ENCODE data around the gene SLC22A5. TPM values are rescaled to one million over a fixed set of nuclear protein-coding genes. Genes with fewer than 3 reads are reported as not detected.
A peak's percentile ranks its signal among the peaks of the same experiment; 100 is the strongest.

SLC22A5 gene
- total and polyA plus RNA-seq, 7 experiments from 2014 or later = 1.8 to 10.8 (median 6.9) TPM

DNA sequence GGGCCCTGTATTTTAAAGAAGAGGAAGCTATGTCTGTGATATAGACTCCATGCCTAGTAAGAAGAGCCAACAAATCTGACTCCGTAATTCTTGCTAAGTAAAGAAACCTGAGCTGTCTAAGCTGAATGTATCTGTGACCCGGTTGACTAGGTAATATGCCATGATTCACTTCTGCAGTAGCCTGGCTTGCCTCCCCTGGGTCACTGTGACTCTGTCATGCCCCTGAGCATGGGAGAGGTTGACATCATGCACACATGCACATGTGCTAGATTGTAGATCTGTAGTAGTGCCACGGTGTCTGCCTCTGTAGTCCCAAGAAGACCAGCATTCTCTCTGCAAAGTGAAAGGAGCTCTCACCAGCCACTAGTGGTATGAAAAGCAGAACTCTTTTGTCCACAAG, 9.1 kb downstream of the SLC22A5 start:
- POLR2A ChIA-PET = interaction anchor here (0.6 to 1.2 kb wide), 3 partner anchors 19 to 113 kb away, joined by 3 to 4 read pairs (median 3); no protein-coding TSS in a partner anchor

DNA sequence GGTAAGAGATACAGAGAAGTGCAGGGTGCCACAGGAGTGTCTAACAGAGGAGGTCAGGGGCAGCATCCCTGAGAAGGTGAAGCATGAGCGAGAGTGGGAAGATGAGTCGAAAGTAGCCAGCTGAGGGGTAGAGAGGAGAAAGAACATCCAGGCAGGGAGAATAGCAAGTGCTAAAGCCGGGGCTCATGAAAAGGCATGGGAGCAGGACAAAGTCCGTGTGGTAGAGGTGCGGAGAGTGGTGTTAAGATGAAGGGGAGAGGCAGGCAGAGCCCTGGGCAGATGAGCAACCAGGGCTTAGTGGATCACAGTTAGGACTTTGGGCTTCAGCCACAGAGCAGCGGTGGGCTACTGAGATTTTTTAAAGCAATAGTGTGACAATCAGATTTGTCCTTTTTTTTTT, 10.5 kb downstream of the SLC22A5 start:
- no peaks in the 10 kb centered on the region for H3K27me3 ChIP-seq (ENCODE audit: control insufficient read depth in 2 of 2, insufficient read depth in 2 of 2, low read length in 2 of 2)
- H3K36me3 Mint-ChIP-seq = peaks cover 0 to 9% (median 0%) of the 10 kb centered on the region in 5 donors
- no peak overlapping the region for H3K4me3 Mint-ChIP-seq
- peaks cover 0 to 17% (median 5%) of the 10 kb centered on the region in 3 experiments for H3K36me3 ChIP-seq (ENCODE audit: control insufficient read depth in 2 of 3, insufficient read depth in 3 of 3, low read length in 3 of 3)
- no peaks in the 10 kb centered on the region for H3K9me3 ChIP-seq (ENCODE audit: control insufficient read depth in 2 of 3, low read length in 3 of 3)
- no peak for DNase-seq
- no peaks in the 10 kb centered on the region for H3K27me3 Mint-ChIP-seq
- H3K4me1 Mint-ChIP-seq = peaks cover under 1 to 4% (median 2%) of the 10 kb centered on the region in 7 donors
- H3K27ac Mint-ChIP-seq = peak overlapping the region in 1 of 9 donors; percentile 33
- no peaks in the 10 kb centered on the region for H3K9me3 Mint-ChIP-seq
- POLR2A ChIA-PET = no interaction called here
- peaks cover 0 to 2% of the 10 kb centered on the region in 2 donors for H3K4me1 ChIP-seq (ENCODE audit: control insufficient read depth in 2 of 2, insufficient read depth in 2 of 2, low read length in 2 of 2)
- intact Hi-C loops (cut with micrococcal nuclease) = no loop called here
- H3K27ac ChIP-seq (ENCODE audit: low read depth, low read length) = no peak overlapping the region
- CTCF ChIA-PET = interaction anchor here (12.5 kb wide), 1 partner anchor 119 kb away, joined by 243 read pairs; no protein-coding TSS in a partner anchor
- ATAC-seq = no peak
- no peak overlapping the region for H3K4me3 ChIP-seq (ENCODE audit: low read length)

More for the DNA sequence above, 9.1 kb downstream of the SLC22A5 start:
- peaks cover 0 to 3% (median 0%) of the 10 kb centered on the region in 7 donors for H3K4me1 Mint-ChIP-seq
- intact Hi-C loops (cut with micrococcal nuclease) = no loop called here
- Histone ChIP-seq H3K4me3 (ENCODE audit: low read length) (no peak overlapping the region), H3K27me3 (ENCODE audit: control insufficient read depth in 2 of 2, insufficient read depth in 2 of 2, low read length in 2 of 2) (no peaks in the 10 kb centered on the region), H3K9me3 (ENCODE audit: control insufficient read depth in 2 of 3, low read length in 3 of 3) (no peaks in the 10 kb centered on the region), H3K27ac (ENCODE audit: low read depth, low read length) (no peak overlapping the region), H3K36me3 (ENCODE audit: control insufficient read depth in 2 of 3, insufficient read depth in 3 of 3, low read length in 3 of 3) (peaks cover 0 to 17% (median 5%) of the 10 kb centered on the region in 3 experiments), H3K4me1 (ENCODE audit: control insufficient read depth in 2 of 2, insufficient read depth in 2 of 2, low read length in 2 of 2) (no peaks in the 10 kb centered on the region)
- DNase-seq (no peak), ATAC-seq (no peak)
- H3K36me3 Mint-ChIP-seq = peaks cover 0 to 9% (median 0%) of the 10 kb centered on the region in 5 donors
- H3K4me3 Mint-ChIP-seq = no peak overlapping the region
- no peaks in the 10 kb centered on the region for H3K9me3 Mint-ChIP-seq
- CTCF ChIA-PET = no interaction called here
- H3K27me3 Mint-ChIP-seq = no peaks in the 10 kb centered on the region
- H3K27ac Mint-ChIP-seq = peak overlapping the region in 1 of 9 donors; percentile 36

DNA sequence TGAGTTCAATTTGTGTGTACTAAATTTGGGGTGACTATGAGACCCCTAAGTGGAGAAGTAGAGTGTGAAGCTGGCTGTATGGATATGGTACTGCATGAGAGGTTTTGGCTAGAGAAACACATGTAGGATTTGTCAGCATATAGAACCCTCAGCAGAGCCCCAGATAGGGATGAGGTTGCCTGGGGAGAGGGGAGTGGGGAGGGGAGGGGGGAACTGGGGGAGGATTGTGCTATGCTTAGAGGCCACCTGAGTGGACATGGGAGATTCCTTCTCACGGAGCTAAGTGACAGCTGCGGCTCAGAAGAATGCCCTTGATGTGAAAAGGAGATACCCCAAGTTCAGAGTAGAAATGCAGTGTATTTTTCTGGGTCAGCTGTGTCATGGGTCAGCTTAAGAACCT, 11.2 kb downstream of the SLC22A5 start:
- peaks cover 3 to 9% of the 10 kb centered on the region in 2 donors for H3K4me1 ChIP-seq (ENCODE audit: control insufficient read depth in 2 of 2, insufficient read depth in 2 of 2, low read length in 2 of 2)
- no peaks in the 10 kb centered on the region for H3K27me3 Mint-ChIP-seq
- CTCF ChIA-PET = interaction anchor here (12.5 kb wide), 1 partner anchor 118 kb away, joined by 243 read pairs; no protein-coding TSS in a partner anchor
- no peak overlapping the region for H3K4me3 ChIP-seq (ENCODE audit: low read length)
- peaks cover 0 to 9% (median 0%) of the 10 kb centered on the region in 5 donors for H3K36me3 Mint-ChIP-seq
- H3K27me3 ChIP-seq (ENCODE audit: control insufficient read depth in 2 of 2, insufficient read depth in 2 of 2, low read length in 2 of 2) = no peaks in the 10 kb centered on the region
- intact Hi-C loops (cut with micrococcal nuclease) = no loop called here
- POLR2A ChIA-PET = interaction anchor here (0.6 to 2.2 kb wide), 2 partner anchors 24 to 122 kb away, joined by 3 to 8 read pairs; no protein-coding TSS in a partner anchor
- H3K9me3 Mint-ChIP-seq = no peaks in the 10 kb centered on the region
- DNase-seq (no peak), ATAC-seq (no peak)
- no peak overlapping the region for H3K4me3 Mint-ChIP-seq
- no peaks in the 10 kb centered on the region for H3K9me3 ChIP-seq (ENCODE audit: control insufficient read depth in 2 of 3, low read length in 3 of 3)
- peaks cover 7 to 11% (median 9%) of the 10 kb centered on the region in 7 donors for H3K4me1 Mint-ChIP-seq
- peaks cover 0 to 17% (median 5%) of the 10 kb centered on the region in 3 experiments for H3K36me3 ChIP-seq (ENCODE audit: control insufficient read depth in 2 of 3, insufficient read depth in 3 of 3, low read length in 3 of 3)
- no peak overlapping the region for H3K27ac Mint-ChIP-seq
- no peak overlapping the region for H3K27ac ChIP-seq (ENCODE audit: low read depth, low read length)

DNA sequence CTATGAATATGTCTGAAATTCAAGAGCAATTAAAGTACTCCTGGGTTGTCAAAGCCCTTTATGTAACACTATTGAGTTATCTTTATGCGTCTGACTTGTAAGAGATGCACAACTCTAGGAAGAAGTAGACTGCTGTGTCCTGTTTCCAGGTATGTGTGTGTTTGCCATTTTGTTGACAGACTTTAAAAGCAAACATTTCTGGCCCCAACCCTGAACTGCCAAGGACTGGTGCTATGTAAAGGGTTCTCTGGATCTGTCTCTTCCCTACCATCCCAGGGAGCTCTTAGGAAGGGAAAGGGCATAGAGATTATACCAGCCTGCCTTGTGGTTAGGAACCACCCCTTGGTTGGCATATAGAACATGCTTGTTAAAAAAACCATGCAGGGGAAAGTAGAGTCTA, 12.1 kb downstream of the SLC22A5 start:
- no peaks in the 10 kb centered on the region for H3K9me3 ChIP-seq (ENCODE audit: control insufficient read depth in 2 of 3, low read length in 3 of 3)
- ATAC-seq (no peak), DNase-seq (no peak)
- H3K4me1 Mint-ChIP-seq = peaks cover 13 to 20% (median 17%) of the 10 kb centered on the region in 7 donors
- H3K27me3 Mint-ChIP-seq = no peaks in the 10 kb centered on the region
- H3K9me3 Mint-ChIP-seq = no peaks in the 10 kb centered on the region
- POLR2A ChIA-PET = interaction anchor here (2.2 kb wide), 1 partner anchor 121 kb away, joined by 8 read pairs; no protein-coding TSS in a partner anchor
- peaks cover 0 to 9% (median 0%) of the 10 kb centered on the region in 5 donors for H3K36me3 Mint-ChIP-seq
- no peak overlapping the region for H3K4me3 Mint-ChIP-seq
- CTCF ChIA-PET = interaction anchor here (12.5 kb wide), 1 partner anchor 117 kb away, joined by 243 read pairs; no protein-coding TSS in a partner anchor
- H3K27me3 ChIP-seq (ENCODE audit: control insufficient read depth in 2 of 2, insufficient read depth in 2 of 2, low read length in 2 of 2) = no peaks in the 10 kb centered on the region
- intact Hi-C loops (cut with micrococcal nuclease) = no loop called here
- H3K4me1 ChIP-seq (ENCODE audit: control insufficient read depth in 2 of 2, insufficient read depth in 2 of 2, low read length in 2 of 2) = peaks cover 12 to 16% of the 10 kb centered on the region in 2 donors
- peak overlapping the region in 1 of 9 donors; percentile 6 for H3K27ac Mint-ChIP-seq
- no peak overlapping the region for H3K4me3 ChIP-seq (ENCODE audit: low read length)
- peaks cover 0 to 17% (median 5%) of the 10 kb centered on the region in 3 experiments for H3K36me3 ChIP-seq (ENCODE audit: control insufficient read depth in 2 of 3, insufficient read depth in 3 of 3, low read length in 3 of 3)
- no peak overlapping the region for H3K27ac ChIP-seq (ENCODE audit: low read depth, low read length)

DNA sequence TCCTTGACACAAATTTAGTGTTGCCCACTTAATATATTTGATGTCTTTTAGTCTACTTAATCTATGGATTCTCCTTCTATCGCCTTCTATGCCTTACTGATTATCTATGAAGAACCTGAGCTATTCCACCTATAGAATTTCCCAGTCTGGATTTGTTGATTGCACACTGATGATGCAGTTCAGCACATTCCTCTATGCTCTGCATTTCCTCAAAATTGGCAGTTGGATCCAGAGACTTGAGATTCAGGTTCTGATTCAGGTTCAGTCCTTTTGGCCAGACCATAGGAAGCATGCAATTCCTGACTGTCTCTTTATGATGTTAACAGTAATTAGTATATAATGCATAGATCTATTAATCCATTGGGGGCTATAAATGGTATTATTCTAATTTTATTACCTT, 13.8 kb downstream of the SLC22A5 start:
- H3K4me3 ChIP-seq (ENCODE audit: low read length) = no peak overlapping the region
- no peak for ATAC-seq

DNA sequence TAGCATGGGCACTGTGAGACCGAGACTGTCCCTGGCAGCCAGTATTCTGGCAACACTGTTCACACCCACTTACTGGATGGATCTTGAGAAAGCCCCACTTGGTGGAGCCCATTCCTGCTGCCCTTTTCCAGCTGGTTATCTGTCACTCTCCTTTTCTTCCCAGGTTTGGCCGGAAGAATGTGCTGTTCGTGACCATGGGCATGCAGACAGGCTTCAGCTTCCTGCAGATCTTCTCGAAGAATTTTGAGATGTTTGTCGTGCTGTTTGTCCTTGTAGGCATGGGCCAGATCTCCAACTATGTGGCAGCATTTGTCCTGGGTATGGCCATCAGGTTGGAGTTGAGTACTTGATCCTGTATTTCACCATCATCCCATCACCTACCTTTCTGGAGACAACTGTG, 14.5 kb downstream of the SLC22A5 start:
- Mint-ChIP-seq H3K27me3 (no peaks in the 10 kb centered on the region), H3K9me3 (no peaks in the 10 kb centered on the region), H3K4me1 (peaks cover 13 to 34% (median 24%) of the 10 kb centered on the region in 7 donors), H3K4me3 (no peak overlapping the region), H3K27ac (no peak overlapping the region), H3K36me3 (peaks cover 0 to 5% (median under 1%) of the 10 kb centered on the region in 5 donors)
- peaks cover 15 to 19% of the 10 kb centered on the region in 2 donors for H3K4me1 ChIP-seq (ENCODE audit: control insufficient read depth in 2 of 2, insufficient read depth in 2 of 2, low read length in 2 of 2)
- H3K27ac ChIP-seq (ENCODE audit: low read depth, low read length) = no peak overlapping the region
- peaks cover 0 to 7% (median 0%) of the 10 kb centered on the region in 3 experiments for H3K36me3 ChIP-seq (ENCODE audit: control insufficient read depth in 2 of 3, insufficient read depth in 3 of 3, low read length in 3 of 3)
- no peaks in the 10 kb centered on the region for H3K9me3 ChIP-seq (ENCODE audit: control insufficient read depth in 2 of 3, low read length in 3 of 3)
- ATAC-seq (no peak), DNase-seq (no peak)
- no peak overlapping the region for H3K4me3 ChIP-seq (ENCODE audit: low read length)
- H3K27me3 ChIP-seq (ENCODE audit: control insufficient read depth in 2 of 2, insufficient read depth in 2 of 2, low read length in 2 of 2) = no peaks in the 10 kb centered on the region
- POLR2A ChIA-PET = interaction anchor here (1.0 to 8.0 kb wide), 3 partner anchors 27 to 115 kb away, joined by 3 to 122 read pairs (median 58); partner anchors contain the start of gene IRF1
- CTCF ChIA-PET = interaction anchor here (1.5 to 12.5 kb wide), 2 partner anchors 115 to 436 kb away, joined by 6 to 243 read pairs; no protein-coding TSS in a partner anchor
- intact Hi-C loops (cut with micrococcal nuclease) = loop anchor here in 1 of 2 donors (2.0 kb wide), 1 partner anchor 331 kb away; no protein-coding TSS in a partner anchor

More for the DNA sequence above, 13.8 kb downstream of the SLC22A5 start:
- no peaks in the 10 kb centered on the region for H3K27me3 ChIP-seq (ENCODE audit: control insufficient read depth in 2 of 2, insufficient read depth in 2 of 2, low read length in 2 of 2)
- H3K27ac ChIP-seq (ENCODE audit: low read depth, low read length) = no peak overlapping the region
- H3K36me3 ChIP-seq (ENCODE audit: control insufficient read depth in 2 of 3, insufficient read depth in 3 of 3, low read length in 3 of 3) = peaks cover 0 to 15% (median 5%) of the 10 kb centered on the region in 3 experiments
- Mint-ChIP-seq H3K27ac (peak overlapping the region in 1 of 9 donors; percentile 53), H3K27me3 (no peaks in the 10 kb centered on the region), H3K4me3 (no peak overlapping the region), H3K4me1 (peaks cover 13 to 30% (median 24%) of the 10 kb centered on the region in 7 donors), H3K36me3 (peaks cover 0 to 9% (median 0%) of the 10 kb centered on the region in 5 donors), H3K9me3 (no peaks in the 10 kb centered on the region)
- intact Hi-C loops (cut with micrococcal nuclease) = no loop called here
- ChIA-PET CTCF (interaction anchor here (1.1 to 12.5 kb wide), 3 partner anchors 115 to 437 kb away, joined by 3 to 243 read pairs (median 6); no protein-coding TSS in a partner anchor), POLR2A (interaction anchor here (1.0 to 1.5 kb wide), 3 partner anchors 28 to 115 kb away, joined by 3 to 4 read pairs (median 3); no protein-coding TSS in a partner anchor)
- no peak for DNase-seq
- H3K4me1 ChIP-seq (ENCODE audit: control insufficient read depth in 2 of 2, insufficient read depth in 2 of 2, low read length in 2 of 2) = peaks cover 15 to 19% of the 10 kb centered on the region in 2 donors
- H3K9me3 ChIP-seq (ENCODE audit: control insufficient read depth in 2 of 3, low read length in 3 of 3) = no peaks in the 10 kb centered on the region

Data from naive thymus-derived CD4-positive, alpha-beta T cell (primary cell).